Endothelial cell of umbilical vein (primary cell): ENCODE measurements around the gene VDR. TPM values are rescaled to one million over a fixed set of nuclear protein-coding genes. Genes with fewer than 3 reads are reported as not detected.

Experiments used
- BruUV-seq: library from RNA; stranded (reverse); fragments of 400-500 nt; replicated peaks from 2 replicates; lab custom pipeline; 2021; lab: Mats Ljungman, UMichigan
- CTCF ChIA-PET: fragments of 300-600, 350-600 bp; sonication (Branson Sonifier 250); formaldehyde crosslinking; loops from one replicate; lab custom pipeline; 2021; ENCODE audit warnings: antibody characterized with exemption, inconsistent platforms; lab: Charles Lee
- POLR2A ChIA-PET: fragments of 300-600, 350-600 bp; sonication (Branson Sonifier 250); formaldehyde crosslinking; loops from one replicate; lab custom pipeline; 2021; ENCODE audit warnings: antibody characterized with exemption, inconsistent platforms; lab: Charles Lee
- DNase-seq: peaks from one replicate; pipeline ENCODE4 v3.0.0-alpha.2; 2011; ENCODE audit warnings: low read depth, low spot score
- FAIRE-seq: peaks from 2 replicates; lab custom pipeline; 2011; peaks lifted over from hg19 to GRCh38; lab: Jason Lieb, UNC
- H2AFZ ChIP-seq: 2 replicates; pipeline ENCODE4 v1.6.0; 2012; ENCODE audit warnings: low read depth, low read length, control low read depth, inconsistent platforms
- H3K27ac ChIP-seq: 2 replicates; pipeline ENCODE4 v1.5.1; 2011; ENCODE audit warnings: low read depth, mild to moderate bottlenecking, control low read depth, low read length, moderate library complexity; ENCODE audit not compliant: insufficient read depth
- H3K27me3 ChIP-seq, 2 experiments: 2 replicates each; pipeline versions ENCODE4 v1.6.0 to v1.6.1; 2011; ENCODE audit warnings: low read length in 2 of 2, mixed read lengths in 1 of 2; ENCODE audit not compliant: control insufficient read depth in 2 of 2, insufficient read depth in 2 of 2
- H3K36me3 ChIP-seq, 2 experiments: 2 replicates in 1 of 2; 3 replicates in 1 of 2; pipeline ENCODE4 v1.5.1; 2011; ENCODE audit warnings: low read length in 2 of 2, mild to moderate bottlenecking in 1 of 2, moderate library complexity in 1 of 2; ENCODE audit not compliant: control insufficient read depth in 2 of 2, insufficient read depth in 2 of 2; ENCODE audit errors: extremely low read depth in 1 of 2
- H3K4me1 ChIP-seq: 3 replicates; pipeline ENCODE4 v1.5.1; 2011; ENCODE audit warnings: mild to moderate bottlenecking, low read length; ENCODE audit not compliant: control insufficient read depth, insufficient read depth; ENCODE audit errors: extremely low read depth
- H3K4me2 ChIP-seq: 2 replicates; pipeline ENCODE4 v1.6.1; 2011; ENCODE audit warnings: low read length, control low read depth, mixed read lengths; ENCODE audit not compliant: insufficient read depth
- H3K4me3 ChIP-seq, 3 experiments: fragments of 200-600 bp in 1 of 3; sonication (generic), shearing (Covaris generic) in 1 of 3; replicated peaks in 1 of 3; 2 replicates each; pipeline ENCODE4 v1.5.1; 2011 to 2016; ENCODE audit warnings: control low read depth in 3 of 3, low read length in 3 of 3, mild to moderate bottlenecking in 2 of 3, inconsistent platforms in 1 of 3, low read depth in 1 of 3, moderate library complexity in 1 of 3; ENCODE audit not compliant: insufficient read depth in 1 of 3
- H3K79me2 ChIP-seq: 2 replicates; pipeline ENCODE4 v1.6.0; 2012; ENCODE audit warnings: low read length, inconsistent platforms; ENCODE audit not compliant: control insufficient read depth, insufficient read depth
- H3K9ac ChIP-seq: replicated peaks from 2 replicates; pipeline ENCODE3; 2011; ENCODE audit warnings: low read length, control low read depth; ENCODE audit not compliant: insufficient read depth; ENCODE audit errors: extremely low read depth
- H3K9me1 ChIP-seq: replicated peaks from 3 replicates; pipeline ENCODE4 v1.6.0; 2011; ENCODE audit warnings: mild to moderate bottlenecking, low read length; ENCODE audit not compliant: control insufficient read depth, insufficient read depth; ENCODE audit errors: extremely low read depth
- H3K9me3 ChIP-seq: replicated peaks from 2 replicates; pipeline ENCODE4 v1.5.1; 2012; ENCODE audit warnings: low read length, inconsistent platforms; ENCODE audit not compliant: control insufficient read depth, insufficient read depth
- H4K20me1 ChIP-seq: replicated peaks from 2 replicates; pipeline ENCODE3; 2011; ENCODE audit warnings: mild to moderate bottlenecking, low read length; ENCODE audit not compliant: control insufficient read depth, insufficient read depth; ENCODE audit errors: extremely low read depth
- CTCF ChIP-seq, 2 donors: IDR thresholded peaks; 1 replicate in 1 of 2; 2 replicates in 1 of 2; pipeline ENCODE4 v1.5.1; 2011; ENCODE audit warnings: low read length in 2 of 2, mild to moderate bottlenecking in 2 of 2, moderate library complexity in 2 of 2, control low read depth in 1 of 2, inconsistent platforms in 1 of 2, low read depth in 1 of 2; ENCODE audit not compliant: insufficient read depth in 1 of 2; ENCODE audit errors: extremely low read depth in 1 of 2
- GATA2 ChIP-seq: IDR thresholded peaks from 2 replicates; pipeline ENCODE4 v1.7.0; 2011; ENCODE audit warnings: low read depth, mild to moderate bottlenecking, moderate library complexity, mixed read lengths, low read length; ENCODE audit not compliant: insufficient read length, insufficient read depth
- MAX ChIP-seq: IDR thresholded peaks from 2 replicates; pipeline ENCODE4 v1.6.1; 2011; ENCODE audit not compliant: insufficient read depth, insufficient read length
- POLR2A ChIP-seq: IDR thresholded peaks from 2 replicates; pipeline ENCODE4 v1.6.1; 2012; ENCODE audit warnings: low read depth, mild to moderate bottlenecking, control low read depth, low read length
- dilution Hi-C: fragments of 300-500 bp; cut with MboI; formaldehyde crosslinking; loops from one replicate; pipeline ENCODE4 v1.15.0; 2019; ENCODE audit warnings: low sequenced_read_pairs; ENCODE audit not compliant: extremely low pct_ligation_motif_present
- intact Hi-C: fragments of 100-400 bp; cut with micrococcal nuclease; formaldehyde crosslinking; loops from one replicate; pipeline ENCODE4 v1.10.0; 2022
- polyA plus RNA-seq, 4 experiments: library from polyadenylated mRNA; depleted of rRNA in 3 of 4; stranded (reverse) in 3 of 4; unstranded in 1 of 4; fragments of >200 nt; gene quantifications; 2 replicates each; pipeline versions ENCODE4 v1.2.1 to v1.2.3, GENCODE V29; 2011 to 2012; ENCODE audit warnings: missing spikeins in 1 of 4
- total RNA-seq: library from RNA; stranded (reverse); gene quantifications from 2 replicates; pipeline ENCODE4 v1.2.3, GENCODE V29; 2021

The VDR gene
- total and polyA plus RNA-seq, 2 donors (not counting 3 experiments of a cell fraction or from before 2014, with no cell fraction given), result 0.73 to 0.91 TPM

GRCh38 chr12:47855502-47855901 lies 49.3 kb downstream of the VDR start:
- intact Hi-C loops, result no loop called here

More at GRCh38 chr12:47855502-47855901, 49.3 kb downstream of the VDR start:
- Histone ChIP-seq H3K9ac (no peak overlapping the region), H3K79me2 (no peaks in the 10 kb centered on the region), H2AFZ (no peak overlapping the region), H3K9me1 (no peaks in the 10 kb centered on the region), H3K4me3 (no peak overlapping the region), H3K4me1 (no peaks in the 10 kb centered on the region), H3K4me2 (no peak overlapping the region), H3K36me3 (no peaks in the 10 kb centered on the region), H3K27me3 (no peaks in the 10 kb centered on the region), H3K27ac (no peak overlapping the region), H3K9me3 (no peaks in the 10 kb centered on the region), H4K20me1 (no peaks in the 10 kb centered on the region)
- ChIA-PET POLR2A (no interaction called here), CTCF (interaction anchor here (0.7 to 1.9 kb wide), 4 partner anchors 9 to 94 kb away, joined by 3 to 15 read pairs (median 4); no protein-coding TSS in a partner anchor)
- no peak for TF ChIP-seq POLR2A
- TF ChIP-seq CTCF (IDR thresholded peaks at IDR 0.05; ENCODE audit: extremely low read depth in 1 of 2, insufficient read depth in 1 of 2, low read depth in 1 of 2, low read length in 2 of 2), result no peak
- TF ChIP-seq MAX, result no peak
- no peak for TF ChIP-seq GATA2
- dilution Hi-C loops, result no loop called here
- FAIRE-seq, result no peak
- BruUV-seq, result no TSS peak
- no peak for DNase-seq
